Activated B cell treated with CpG ODN at 0.5 μM for 24 hours (primary cell): ENCODE results near the gene ANKS4B. TPM values are rescaled to one million over a fixed set of nuclear protein-coding genes. Genes with fewer than 3 reads are reported as not detected.

ENCODE experiments used
- ATAC-seq: fragments of 200-7000 bp; cut with Tn5 transposase; one replicate; pipeline ENCODE4 v1.10.0; 2021; ENCODE audit warnings: low read depth, mild to moderate bottlenecking, moderate library complexity
- CTCF ChIA-PET: fragments of 350-600 bp; sonication (Branson Sonifier 250); formaldehyde crosslinking; loops from one replicate; lab custom pipeline; 2021; ENCODE audit warnings: antibody characterized with exemption; lab: Charles Lee
- POLR2A ChIA-PET: fragments of 350-600 bp; sonication (Branson Sonifier 250); formaldehyde crosslinking; loops from one replicate; lab custom pipeline; 2021; ENCODE audit warnings: antibody characterized with exemption; lab: Charles Lee
- DNase-seq: peaks from one replicate; pipeline ENCODE4 v3.0.0; 2022
- H3K27ac Mint-ChIP-seq: one replicate; pipeline ENCODE4 v1.8.0; 2020; ENCODE audit warnings: mixed read lengths
- H3K27me3 Mint-ChIP-seq: one replicate; pipeline ENCODE4 v1.8.0; 2021; ENCODE audit warnings: mixed read lengths
- H3K36me3 Mint-ChIP-seq: one replicate; pipeline ENCODE4 v1.8.0; 2021; ENCODE audit warnings: low read depth, mixed read lengths
- H3K4me1 Mint-ChIP-seq: one replicate; pipeline ENCODE4 v1.8.0; 2021; ENCODE audit warnings: mixed read lengths
- H3K4me3 Mint-ChIP-seq: one replicate; pipeline ENCODE4 v1.8.0; 2020; ENCODE audit warnings: mild to moderate bottlenecking, mixed read lengths
- H3K9me3 Mint-ChIP-seq: one replicate; pipeline ENCODE4 v1.8.0; 2020; ENCODE audit warnings: mixed read lengths
- CTCF ChIP-seq: fragments of 200-600 bp; IDR thresholded peaks from one replicate; pipeline ENCODE4 v1.8.0; 2022; ENCODE audit warnings: antibody characterized with exemption, mild to moderate bottlenecking
- intact Hi-C: fragments of 100-400 bp; cut with micrococcal nuclease; formaldehyde crosslinking; loops from one replicate; pipeline ENCODE4 v1.15.1; 2024
- total RNA-seq: library from RNA; stranded (reverse); gene quantifications from 2 replicates; pipeline ENCODE4 v1.2.3, GENCODE V29; 2022

ANKS4B gene
- total RNA-seq, result not detected in 2 replicates

GRCh38 chr16:21233521-21234150 lies at the start of gene ANKS4B:
TSS of gene ANKS4B (plus strand) at chr16:21233699. CDS start at chr16:21233738, 39 bp downstream.
- Mint-ChIP-seq H3K27ac (no peak within 1 kb of the TSS), H3K4me3 (no peak within 1 kb of the TSS), H3K4me1 (no peaks in the 10 kb centered on the region), H3K27me3 (peaks cover 27% of the 10 kb centered on the region), H3K9me3 (no peaks in the 10 kb centered on the region), H3K36me3 (no peaks in the 10 kb centered on the region)
- DNase-seq, result no peak
- CTCF ChIA-PET, result no interaction called here
- intact Hi-C loops, result no loop called here
- POLR2A ChIA-PET, result no interaction called here
- TF ChIP-seq CTCF, result no peak
- ATAC-seq, result no peak

GRCh38 chr16:21183995-21184394 lies 49.5 kb upstream of the ANKS4B start:
- H3K36me3 Mint-ChIP-seq, result peaks cover 49% of the 10 kb centered on the region
- DNase-seq, result no peak
- peaks cover 13% of the 10 kb centered on the region for H3K9me3 Mint-ChIP-seq
- CTCF ChIA-PET, result no interaction called here
- H3K4me3 Mint-ChIP-seq, result no peak overlapping the region
- intact Hi-C loops, result no loop called here
- peaks cover 18% of the 10 kb centered on the region for H3K4me1 Mint-ChIP-seq
- ATAC-seq, result no peak
- no peak overlapping the region for H3K27ac Mint-ChIP-seq
- TF ChIP-seq CTCF, result no peak
- H3K27me3 Mint-ChIP-seq, result peaks cover 2% of the 10 kb centered on the region
- POLR2A ChIA-PET, result interaction anchor here (0.7 kb wide), 1 partner anchor 431 kb away, joined by 3 read pairs; no protein-coding TSS in a partner anchor

GRCh38 chr16:21184834-21185233 lies 48.7 kb upstream of the ANKS4B start:
- no peak for DNase-seq
- peaks cover 13% of the 10 kb centered on the region for H3K9me3 Mint-ChIP-seq
- ATAC-seq, result peak; percentile 65
- H3K27me3 Mint-ChIP-seq, result peaks cover 2% of the 10 kb centered on the region
- peak overlapping the region; percentile 85 for H3K27ac Mint-ChIP-seq
- H3K36me3 Mint-ChIP-seq, result peaks cover 41% of the 10 kb centered on the region
- ChIA-PET POLR2A (no interaction called here), CTCF (no interaction called here)
- H3K4me1 Mint-ChIP-seq, result peaks cover 21% of the 10 kb centered on the region
- no peak for TF ChIP-seq CTCF
- no peak overlapping the region for H3K4me3 Mint-ChIP-seq
- intact Hi-C loops, result no loop called here

GRCh38 chr16:21185659-21186325 lies 47.7 kb upstream of the ANKS4B start:
- DNase-seq (no peak), ATAC-seq (no peak)
- peaks cover 13% of the 10 kb centered on the region for H3K9me3 Mint-ChIP-seq
- H3K27ac Mint-ChIP-seq, result peak overlapping the region; percentile 53
- CTCF ChIA-PET, result interaction anchor here (0.6 to 1.2 kb wide), 2 partner anchors 115 to 1477 kb away, joined by 3 to 4 read pairs; no protein-coding TSS in a partner anchor
- H3K4me1 Mint-ChIP-seq, result peaks cover 21% of the 10 kb centered on the region
- peaks cover 2% of the 10 kb centered on the region for H3K27me3 Mint-ChIP-seq
- intact Hi-C loops, result no loop called here
- H3K4me3 Mint-ChIP-seq, result no peak overlapping the region
- H3K36me3 Mint-ChIP-seq, result peaks cover 35% of the 10 kb centered on the region
- POLR2A ChIA-PET, result interaction anchor here (0.7 kb wide), 1 partner anchor 280 kb away, joined by 3 read pairs; no protein-coding TSS in a partner anchor
- no peak for TF ChIP-seq CTCF

- DNase-seq, result no peak
- Mint-ChIP-seq H3K9me3 (peaks cover 13% of the 10 kb centered on the region), H3K36me3 (peaks cover 29% of the 10 kb centered on the region), H3K4me3 (no peak overlapping the region), H3K4me1 (peaks cover 21% of the 10 kb centered on the region), H3K27ac (no peak overlapping the region), H3K27me3 (peaks cover 2% of the 10 kb centered on the region)
- intact Hi-C loops, result no loop called here
- TF ChIP-seq CTCF, result no peak
- POLR2A ChIA-PET, result interaction anchor here (0.7 to 0.8 kb wide), 2 partner anchors 27 to 281 kb away, joined by 3 read pairs; no protein-coding TSS in a partner anchor
- CTCF ChIA-PET, result interaction anchor here (0.6 to 1.2 kb wide), 2 partner anchors 115 to 1477 kb away, joined by 3 to 4 read pairs; no protein-coding TSS in a partner anchor
- no peak for ATAC-seq
Observed at GRCh38 chr16:21186326-21186691, 47.2 kb upstream of the ANKS4B start.
